ENCODE results near the gene CDKN2C.
"Not testable (repeated sequence)": the region's sequence is repeated elsewhere in the genome, so short reads cannot be mapped to it uniquely, and the experiment has no call there.

Gene CDKN2C

DNA sequence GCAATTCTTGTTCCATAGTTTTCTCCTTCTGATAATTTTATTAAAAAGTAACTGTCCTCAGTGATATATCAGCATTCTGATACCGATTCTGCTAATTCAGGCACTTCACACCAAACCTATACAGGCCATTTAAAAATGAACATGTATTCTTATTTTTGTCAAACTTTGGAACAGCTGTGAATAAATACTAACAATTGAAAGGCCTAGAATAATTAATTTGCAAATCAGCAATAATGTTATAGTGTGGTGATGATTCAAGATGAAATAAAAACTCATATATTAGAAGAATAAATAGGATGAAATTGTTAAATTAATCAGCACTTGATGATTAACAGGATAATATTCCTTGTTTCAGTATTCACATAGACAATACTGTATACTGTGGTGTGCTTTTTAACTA, 9.9 kb downstream of the CDKN2C start:
- DNase-seq (ENCODE audit: low read depth), result no peak

DNA sequence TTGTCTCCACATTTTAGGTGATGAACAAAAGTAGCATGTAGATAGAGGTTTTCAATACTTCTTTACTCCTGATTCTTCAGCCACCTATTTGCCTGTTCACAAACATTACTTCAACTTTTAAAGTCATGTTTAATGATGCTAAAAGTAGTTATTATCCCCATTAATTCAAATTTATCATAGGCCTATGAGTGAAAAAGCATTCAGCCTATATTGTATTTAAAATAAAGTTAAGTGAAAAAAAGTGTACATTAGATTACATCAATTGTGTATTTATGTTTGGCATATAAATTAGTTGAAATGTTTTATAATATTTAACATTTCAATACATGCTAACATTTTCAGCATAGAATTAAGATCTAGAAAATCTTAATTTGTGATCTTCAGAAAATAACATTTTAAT, 10.5 kb downstream of the CDKN2C start:
- no peak for DNase-seq (ENCODE audit: low read depth)

- DNase-seq (ENCODE audit: low read depth), result no peak
Measured at GRCh38 chr1:50981741-50982140, 11.7 kb downstream of the CDKN2C start.

DNA sequence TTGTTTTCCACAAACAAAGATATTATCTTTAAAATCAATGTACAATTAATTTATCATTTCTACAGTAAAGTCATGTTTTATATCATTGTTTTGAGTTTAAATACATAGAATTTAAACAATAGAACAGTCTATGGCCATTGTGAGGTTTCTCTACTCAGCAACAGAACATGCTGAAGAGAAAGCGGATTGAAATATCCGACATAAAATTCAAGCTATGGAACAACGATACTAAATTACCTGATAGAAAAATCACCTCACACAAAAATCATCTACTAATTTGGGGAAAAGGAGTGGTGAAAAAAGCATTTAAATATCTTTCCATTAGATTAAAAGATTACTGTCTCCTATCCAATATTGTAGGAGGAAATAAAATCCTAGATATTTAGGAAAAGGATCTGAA, 12.6 kb downstream of the CDKN2C start:
- no peak for DNase-seq (ENCODE audit: low read depth)

- no peak for DNase-seq (ENCODE audit: low read depth)
Measured at GRCh38 chr1:50983219-50983802, 13.3 kb downstream of the CDKN2C start.

DNA sequence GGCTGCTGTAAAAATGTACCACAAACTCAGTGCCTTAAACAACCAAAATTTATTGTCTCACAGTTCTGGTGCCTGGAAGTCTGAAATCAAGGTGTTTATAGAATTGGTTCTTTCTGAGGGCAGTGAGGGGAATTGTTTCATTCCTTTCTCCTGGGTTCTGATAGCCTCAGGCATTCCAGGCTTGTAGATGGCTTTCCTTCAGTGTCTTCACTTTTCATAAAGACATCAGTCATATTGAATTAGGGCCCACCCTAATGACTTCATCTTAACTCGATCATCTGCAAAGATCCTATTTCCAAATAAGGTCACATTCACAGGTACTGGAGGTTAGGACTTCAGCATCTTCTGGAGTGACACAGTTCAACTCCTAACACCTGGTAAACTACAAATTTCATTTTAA, 15.0 kb downstream of the CDKN2C start:
- no peak for DNase-seq (ENCODE audit: low read depth)

GRCh38 chr1:50986653-50987052, 16.6 kb downstream of the CDKN2C start:
- DNase-seq (ENCODE audit: low read depth), result no peak

- DNase-seq (ENCODE audit: low read depth), result no peak
Measured at GRCh38 chr1:50989694-50990093, 19.6 kb downstream of the CDKN2C start.

- no peak for DNase-seq (ENCODE audit: low read depth)
Measured at GRCh38 chr1:50992532-50993318, 22.7 kb downstream of the CDKN2C start.

DNA sequence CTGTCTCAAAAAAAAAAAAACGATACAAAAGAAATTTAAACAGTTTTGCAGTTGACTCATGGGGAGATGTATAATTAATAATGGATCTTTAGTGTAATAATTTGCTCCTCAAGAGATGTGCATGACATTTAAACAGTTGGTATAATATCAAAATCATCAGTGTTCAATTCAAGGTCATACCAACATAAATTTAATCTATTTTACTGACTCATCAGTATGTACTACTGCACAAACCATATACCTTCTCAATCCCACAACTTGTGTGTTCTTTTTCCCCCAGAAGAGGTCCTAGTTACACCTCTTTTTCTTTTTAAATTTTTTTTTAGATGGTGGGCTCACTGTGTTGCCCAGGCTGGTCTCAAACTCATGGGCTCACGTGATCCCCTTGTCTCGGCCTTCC, 23.6 kb downstream of the CDKN2C start:
- no peak for DNase-seq (ENCODE audit: low read depth)

- no peak for DNase-seq (ENCODE audit: low read depth)
Measured at GRCh38 chr1:50994997-50995396, 25.0 kb downstream of the CDKN2C start.

DNA sequence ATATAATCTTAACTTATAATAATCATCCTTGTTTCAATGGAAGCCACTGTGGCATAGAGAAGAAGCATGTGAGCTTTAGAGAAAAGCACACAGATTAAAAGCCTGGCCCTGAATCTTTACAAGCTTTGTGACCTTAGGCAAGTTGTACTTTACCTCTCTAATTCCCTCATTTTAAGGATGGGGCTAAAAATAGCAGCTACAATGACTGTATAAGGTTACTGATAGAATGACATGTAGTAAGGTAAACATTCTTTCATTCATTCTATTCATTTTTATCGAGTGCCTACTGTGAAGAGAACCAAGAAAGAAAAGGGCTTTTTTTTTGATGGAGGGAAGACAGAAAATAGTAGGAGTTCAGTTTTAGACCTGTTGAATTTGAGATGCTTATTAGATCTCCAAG, 25.6 kb downstream of the CDKN2C start:
- DNase-seq (ENCODE audit: low read depth), result no peak

- no peak for DNase-seq (ENCODE audit: low read depth)
Measured at GRCh38 chr1:50996083-50996482, 26.0 kb downstream of the CDKN2C start.

GRCh38 chr1:50999375-50999774, 29.3 kb downstream of the CDKN2C start:
- not testable (repeated sequence) for DNase-seq (ENCODE audit: low read depth)

- no peak for DNase-seq (ENCODE audit: low read depth)
Measured at GRCh38 chr1:51000160-51000559, 30.1 kb downstream of the CDKN2C start.

DNA sequence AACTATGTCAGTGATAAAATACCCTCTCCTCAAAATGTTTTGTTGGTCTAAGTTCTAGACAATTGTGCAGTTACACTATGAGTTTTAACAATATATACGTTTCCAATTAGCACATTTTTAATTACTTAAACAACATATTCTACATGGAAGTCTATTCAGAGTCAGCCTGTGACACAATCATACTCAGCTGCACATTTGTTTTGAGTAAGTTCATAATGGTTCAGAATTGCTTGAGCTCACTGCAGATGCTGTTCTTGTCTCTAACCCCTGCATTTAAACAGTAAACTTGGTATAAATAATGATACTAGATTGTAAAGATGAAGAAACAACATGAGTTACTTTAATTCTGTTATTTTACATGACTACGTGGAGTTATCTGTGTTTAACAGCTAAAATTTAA, 30.6 kb downstream of the CDKN2C start:
- no peak for DNase-seq (ENCODE audit: low read depth)

GRCh38 chr1:51002516-51002915, 32.5 kb downstream of the CDKN2C start:
- DNase-seq (ENCODE audit: low read depth), result no peak

- not testable (repeated sequence) for DNase-seq (ENCODE audit: low read depth)
Measured at GRCh38 chr1:51005549-51005948, 35.5 kb downstream of the CDKN2C start.

- no peak for DNase-seq (ENCODE audit: low read depth)
Measured at GRCh38 chr1:51009381-51009780, 39.3 kb downstream of the CDKN2C start.

- no peak for DNase-seq (ENCODE audit: low read depth)
Measured at GRCh38 chr1:51014878-51015277, 44.8 kb downstream of the CDKN2C start.

GRCh38 chr1:51019811-51020210, 49.8 kb downstream of the CDKN2C start:
- no peak for DNase-seq (ENCODE audit: low read depth)
